IPS-20b (cell line): ENCODE results near the gene DNAH1.

Experiments used
- H3K27ac ChIP-seq: one replicate; pipeline ENCODE4 v1.5.1; 2013; ENCODE audit warnings: low read length
- H3K27me3 ChIP-seq: 2 replicates; pipeline ENCODE4 v1.6.1; 2013; ENCODE audit warnings: mild to moderate bottlenecking, low read length, inconsistent platforms; ENCODE audit not compliant: insufficient read depth
- H3K36me3 ChIP-seq: 2 replicates; pipeline ENCODE4 v1.6.1; 2013; ENCODE audit warnings: low read depth, mild to moderate bottlenecking, inconsistent platforms, low read length, moderate library complexity; ENCODE audit not compliant: insufficient read depth
- H3K4me1 ChIP-seq: 2 replicates; pipeline ENCODE4 v1.6.1; 2013; ENCODE audit warnings: mild to moderate bottlenecking, control low read depth, inconsistent platforms, low read length, moderate library complexity; ENCODE audit not compliant: insufficient read depth
- H3K4me3 ChIP-seq: 2 replicates; pipeline ENCODE4 v1.5.1; 2013; ENCODE audit warnings: mild to moderate bottlenecking, low read length, inconsistent platforms
- H3K9ac ChIP-seq: 2 replicates; pipeline ENCODE4 v1.6.1; 2013; ENCODE audit warnings: low read depth, mild to moderate bottlenecking, inconsistent platforms, low read length, moderate library complexity
- H3K9me3 ChIP-seq: 2 replicates; pipeline ENCODE4 v1.6.1; 2013; ENCODE audit warnings: mild to moderate bottlenecking, low read depth, low read length, inconsistent platforms; ENCODE audit not compliant: insufficient read depth

Gene DNAH1

GRCh38 chr3:52292247-52293065 is 23.7 kb upstream of the DNAH1 start:
- H3K4me3 ChIP-seq: no peak overlapping the region
- H3K9ac ChIP-seq: no peak overlapping the region
- no peak overlapping the region for H3K27ac ChIP-seq
- no peaks in the 10 kb centered on the region; the same call in 1 of the 2 replicates for H3K27me3 ChIP-seq
- H3K9me3 ChIP-seq: no peaks in the 10 kb centered on the region
- H3K4me1 ChIP-seq: no peaks in the 10 kb centered on the region
- H3K36me3 ChIP-seq: no peaks in the 10 kb centered on the region

- no peaks in the 10 kb centered on the region for H3K36me3 ChIP-seq
- no peaks in the 10 kb centered on the region for H3K4me1 ChIP-seq
- no peak overlapping the region for H3K4me3 ChIP-seq
- H3K9ac ChIP-seq: no peak overlapping the region
- no peak overlapping the region for H3K27ac ChIP-seq
- no peaks in the 10 kb centered on the region for H3K9me3 ChIP-seq
- no peaks in the 10 kb centered on the region; the same call in 1 of the 2 replicates for H3K27me3 ChIP-seq
These were observed 22.4 kb upstream of the DNAH1 start for GRCh38 chr3:52293491-52294319.

DNA sequence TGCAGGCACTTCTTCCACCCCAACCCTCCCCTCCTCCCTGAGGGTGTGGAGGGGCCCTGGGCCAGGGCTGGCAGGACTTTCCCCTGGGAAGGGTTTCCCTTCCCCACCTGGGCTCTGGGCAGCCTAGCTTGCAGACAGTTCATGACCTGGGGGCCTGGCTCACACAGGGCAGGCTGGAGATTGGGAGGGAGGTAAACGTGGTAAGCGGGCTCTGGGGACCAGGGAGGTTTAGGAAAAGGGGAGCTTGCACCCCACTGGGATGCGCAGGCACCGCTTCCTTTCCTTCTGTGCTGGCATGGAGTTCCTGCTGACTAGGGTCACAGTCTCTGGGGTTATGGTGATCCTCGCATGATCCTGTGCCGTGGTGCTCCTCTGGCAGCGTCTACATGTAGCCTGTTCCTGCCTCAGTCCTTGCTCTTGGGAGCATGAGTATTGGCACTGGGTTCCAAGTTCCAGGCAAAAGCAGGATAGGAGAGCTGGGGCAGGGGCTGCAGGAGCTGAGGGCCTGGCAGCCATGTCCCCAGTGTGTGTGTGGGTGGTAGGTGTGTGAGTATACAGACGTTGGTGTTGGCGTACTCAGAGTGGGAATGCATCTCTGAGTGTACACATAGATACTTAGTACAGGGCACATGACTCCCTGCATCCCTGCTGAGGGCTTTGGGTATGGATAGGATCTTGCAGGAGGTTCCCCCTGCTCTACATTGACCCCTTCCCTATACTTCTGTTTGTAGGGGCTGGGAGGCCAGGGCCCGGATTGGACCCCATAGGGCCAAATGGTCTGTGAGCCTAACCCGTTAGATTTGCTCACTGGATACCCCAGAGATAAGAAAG is 21.6 kb upstream of the DNAH1 start:
- no peaks in the 10 kb centered on the region; the same call in 1 of the 2 replicates for H3K4me1 ChIP-seq
- H3K27me3 ChIP-seq: no peaks in the 10 kb centered on the region; the same call in 1 of the 2 replicates
- H3K27ac ChIP-seq: no peak overlapping the region
- no peak overlapping the region for H3K4me3 ChIP-seq
- no peaks in the 10 kb centered on the region for H3K36me3 ChIP-seq
- H3K9me3 ChIP-seq: no peaks in the 10 kb centered on the region
- H3K9ac ChIP-seq: no peak overlapping the region

DNA sequence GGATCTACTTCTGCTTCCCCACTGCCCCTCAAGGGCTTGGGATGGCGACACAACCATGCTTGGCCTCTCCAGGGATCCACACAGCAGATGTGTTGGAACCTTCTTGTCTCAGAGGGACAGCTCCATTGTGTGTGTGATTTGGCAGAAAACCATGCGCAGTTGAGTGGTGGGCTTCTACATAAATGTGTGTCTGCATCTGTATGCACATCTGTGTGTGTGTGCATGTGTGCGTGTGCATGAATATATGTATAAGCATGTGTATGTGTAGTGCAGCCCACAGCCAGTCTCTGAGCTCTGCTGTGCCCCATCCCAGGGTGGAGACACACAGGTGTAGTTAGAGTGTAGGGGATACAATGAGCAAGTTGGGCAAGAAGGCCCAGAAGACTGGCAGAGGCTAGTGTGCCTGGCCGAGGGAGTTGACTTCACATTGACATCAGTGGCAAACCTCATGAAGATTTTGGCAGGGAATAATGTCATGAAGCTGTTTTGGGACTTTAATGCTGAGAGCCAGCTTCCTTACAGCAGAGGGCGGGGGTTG is 20.4 kb upstream of the DNAH1 start:
- H3K27ac ChIP-seq: no peak overlapping the region
- peaks cover 5% of the 10 kb centered on the region; the same call in 1 of the 2 replicates for H3K4me1 ChIP-seq
- H3K9me3 ChIP-seq: no peaks in the 10 kb centered on the region
- no peak overlapping the region for H3K9ac ChIP-seq
- no peak overlapping the region for H3K4me3 ChIP-seq
- peaks cover 9% of the 10 kb centered on the region; the same call in 1 of the 2 replicates for H3K27me3 ChIP-seq
- no peaks in the 10 kb centered on the region for H3K36me3 ChIP-seq

DNA sequence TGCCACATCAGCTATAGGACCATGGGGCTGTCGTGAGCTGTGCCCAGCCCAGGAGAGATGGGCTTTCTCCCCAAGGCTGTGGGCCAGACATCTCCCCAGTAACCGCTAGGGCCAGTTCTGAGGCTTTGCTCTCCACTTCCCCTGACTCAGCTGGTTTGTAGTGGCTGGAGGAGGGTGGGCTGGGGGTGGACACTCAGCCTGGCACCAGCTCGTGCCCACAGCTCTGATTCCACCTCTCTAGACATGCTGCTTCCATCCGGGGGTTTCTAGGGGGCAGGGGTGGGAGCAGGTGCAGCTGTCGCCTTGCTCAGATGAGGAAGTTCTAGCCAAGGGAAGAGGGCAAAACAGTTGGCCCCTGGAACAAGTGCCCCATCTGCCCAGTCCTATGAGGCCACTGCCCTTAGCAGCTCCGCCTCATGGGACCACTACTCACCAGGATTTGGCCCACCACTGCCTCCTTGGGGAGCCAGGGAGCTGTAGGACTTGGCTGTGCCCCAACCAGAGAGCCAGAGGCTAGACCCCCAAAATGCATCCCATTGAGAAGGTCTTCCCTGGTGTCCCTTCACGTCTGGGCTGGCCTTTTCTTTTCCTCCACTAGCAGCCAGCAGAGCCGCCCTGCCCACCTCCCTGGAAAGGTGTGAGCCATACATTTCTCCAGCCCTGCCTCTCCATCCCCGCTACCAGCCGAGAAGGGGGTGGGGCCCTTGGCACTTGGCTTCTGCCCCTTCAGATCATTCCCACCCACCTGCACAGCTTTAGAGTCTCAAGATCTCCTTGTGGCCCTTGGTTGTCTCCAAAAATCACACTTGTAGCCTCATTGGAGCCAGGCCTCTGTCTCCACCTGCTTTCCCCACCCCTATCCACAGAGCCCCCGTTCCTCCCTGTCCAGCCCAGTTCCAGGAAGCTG is 18.6 kb upstream of the DNAH1 start:
- Histone ChIP-seq H3K4me3 (no peak overlapping the region), H3K9ac (no peak overlapping the region), H3K9me3 (no peaks in the 10 kb centered on the region), H3K27ac (no peak overlapping the region), H3K27me3 (peaks cover 13% of the 10 kb centered on the region; the same call in 1 of the 2 replicates), H3K4me1 (peaks cover 5% of the 10 kb centered on the region; the same call in 1 of the 2 replicates), H3K36me3 (no peaks in the 10 kb centered on the region)

- Histone ChIP-seq H3K4me3 (peak overlapping the region; percentile 50; the same call in 1 of the 2 replicates), H3K9ac (peak overlapping the region; percentile 17), H3K36me3 (no peaks in the 10 kb centered on the region)
These were observed 17.7 kb upstream of the DNAH1 start for GRCh38 chr3:52298149-52299098.

DNA sequence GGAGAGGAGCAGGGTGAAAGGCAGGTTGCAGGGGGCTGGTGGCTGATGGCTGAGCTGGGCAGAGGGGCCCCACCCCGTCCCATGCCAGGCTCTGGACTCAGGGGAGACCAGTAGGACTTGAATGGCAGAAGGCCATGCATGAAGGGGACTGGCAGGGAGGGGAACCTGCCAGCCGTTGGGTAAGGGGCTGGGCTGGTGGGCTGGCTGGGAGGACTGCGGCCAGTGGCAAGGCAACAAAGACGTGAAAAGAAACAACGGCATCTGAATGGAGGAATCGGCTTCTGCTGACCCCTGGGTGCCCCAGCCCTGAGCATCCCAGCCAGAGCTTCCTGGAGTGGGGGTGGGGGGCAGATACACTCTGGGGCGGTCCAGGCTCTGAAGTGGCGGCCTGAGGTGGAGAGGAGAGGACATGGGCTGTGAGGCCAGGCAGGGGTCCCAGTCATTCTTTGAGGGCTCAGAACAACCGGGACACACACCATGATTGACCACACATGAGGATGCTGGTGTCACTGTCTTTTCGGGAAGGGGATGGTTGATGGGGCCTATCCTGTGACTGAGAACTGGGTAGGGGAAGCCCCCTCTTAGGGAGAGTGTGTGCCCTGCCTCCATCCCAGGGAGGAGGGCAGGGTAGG is 16.8 kb upstream of the DNAH1 start:
- Histone ChIP-seq H3K9ac (peak overlapping the region; percentile 17; the same call in 1 of the 2 replicates), H3K27me3 (peaks cover 20% of the 10 kb centered on the region), H3K9me3 (no peaks in the 10 kb centered on the region), H3K4me1 (peaks cover 5% of the 10 kb centered on the region; the same call in 1 of the 2 replicates), H3K4me3 (peak overlapping the region; percentile 50; the same call in 1 of the 2 replicates), H3K36me3 (no peaks in the 10 kb centered on the region), H3K27ac (no peak overlapping the region)

More at GRCh38 chr3:52298149-52299098, 17.7 kb upstream of the DNAH1 start:
- H3K4me1 ChIP-seq: peaks cover 5% of the 10 kb centered on the region; the same call in 1 of the 2 replicates
- H3K27me3 ChIP-seq: peaks cover 13% of the 10 kb centered on the region; the same call in 1 of the 2 replicates
- H3K9me3 ChIP-seq: no peaks in the 10 kb centered on the region
- H3K27ac ChIP-seq: no peak overlapping the region

GRCh38 chr3:52299879-52300611 is 16.1 kb upstream of the DNAH1 start:
- Histone ChIP-seq H3K4me3 (peak overlapping the region; percentile 50; the same call in 1 of the 2 replicates), H3K27me3 (peaks cover 22% of the 10 kb centered on the region), H3K9me3 (no peaks in the 10 kb centered on the region), H3K4me1 (peaks cover 5% of the 10 kb centered on the region; the same call in 1 of the 2 replicates), H3K36me3 (no peaks in the 10 kb centered on the region), H3K9ac (peak overlapping the region; percentile 17; the same call in 1 of the 2 replicates), H3K27ac (no peak overlapping the region)
